DMS 273 (cell line): ENCODE measurements around the gene FAM177B.
"Not testable (repeated sequence)": the region's sequence is repeated elsewhere in the genome, so short reads cannot be mapped to it uniquely, and the experiment has no call there.

Experiments
- DNase-seq: peaks from one replicate; lab custom pipeline; 2025; ENCODE audit not compliant: unreplicated experiment; lab: John Stamatoyannopoulos, UW

Gene FAM177B

GRCh38 chr1:222739929-222740328, 2.9 kb downstream of the FAM177B start:
- DNase-seq, result no peak

DNA sequence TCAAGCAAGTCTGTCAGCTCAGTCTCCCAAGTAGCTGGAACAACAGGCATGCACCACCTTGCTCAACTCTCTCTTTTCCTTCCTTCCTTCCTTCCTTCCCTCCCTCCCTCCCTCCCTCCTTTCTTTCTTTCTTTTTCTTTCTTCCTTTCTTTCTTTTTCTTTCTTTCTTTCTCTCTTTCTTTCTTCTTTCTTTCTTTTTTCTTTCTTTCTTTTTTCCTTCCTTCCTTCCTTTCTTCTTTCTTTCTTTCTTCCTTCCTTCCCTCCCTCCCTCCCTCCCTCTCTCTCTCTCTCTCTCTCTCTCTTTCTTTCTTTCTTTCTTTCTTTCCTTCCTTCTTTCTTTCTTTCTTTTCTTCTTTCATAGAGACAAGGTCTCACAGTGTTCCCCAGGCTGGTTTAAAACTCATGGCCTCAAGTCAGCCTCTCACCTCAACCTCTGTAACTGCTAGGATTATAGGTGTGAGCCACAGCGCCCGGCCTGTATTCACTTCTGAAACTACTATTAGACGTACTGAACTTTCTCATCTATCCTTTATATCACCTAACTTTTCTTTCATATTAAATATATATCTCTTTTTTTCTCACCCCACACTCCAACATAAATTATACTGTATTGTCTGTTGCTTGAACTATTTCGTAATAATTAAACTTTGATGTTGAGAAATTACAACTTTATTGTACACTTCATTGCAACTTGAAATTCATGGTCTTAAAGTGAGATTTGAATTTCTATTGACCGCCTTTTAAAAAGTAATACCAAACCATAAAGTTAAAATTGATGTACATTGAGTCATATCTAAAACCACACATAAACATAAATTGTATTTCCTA, 4.8 kb downstream of the FAM177B start:
- not testable (repeated sequence) for DNase-seq

- peak; percentile 28 for DNase-seq
Observed at GRCh38 chr1:222749927-222750326, 12.9 kb downstream of the FAM177B start.

DNA sequence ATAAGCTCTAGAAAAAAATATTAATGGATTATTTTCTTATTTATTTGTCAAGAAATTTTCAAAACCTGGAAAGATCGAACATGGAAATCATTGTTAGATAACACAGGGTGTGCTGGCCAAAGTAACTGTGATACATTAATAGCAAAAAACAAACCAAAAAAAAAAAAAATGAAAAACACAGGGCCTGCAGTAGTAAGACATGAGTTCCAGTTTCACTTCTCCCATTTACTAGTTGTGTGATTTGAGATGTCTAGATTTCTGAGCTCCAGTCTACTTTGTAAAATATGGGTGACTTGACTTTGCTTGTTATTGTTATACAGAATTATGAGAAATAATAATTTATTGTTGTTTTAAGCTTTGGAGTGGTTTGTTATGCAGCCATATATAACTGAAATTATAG, 13.6 kb downstream of the FAM177B start:
- no peak for DNase-seq

- no peak for DNase-seq
Observed at GRCh38 chr1:222751255-222751654, 14.3 kb downstream of the FAM177B start.

DNA sequence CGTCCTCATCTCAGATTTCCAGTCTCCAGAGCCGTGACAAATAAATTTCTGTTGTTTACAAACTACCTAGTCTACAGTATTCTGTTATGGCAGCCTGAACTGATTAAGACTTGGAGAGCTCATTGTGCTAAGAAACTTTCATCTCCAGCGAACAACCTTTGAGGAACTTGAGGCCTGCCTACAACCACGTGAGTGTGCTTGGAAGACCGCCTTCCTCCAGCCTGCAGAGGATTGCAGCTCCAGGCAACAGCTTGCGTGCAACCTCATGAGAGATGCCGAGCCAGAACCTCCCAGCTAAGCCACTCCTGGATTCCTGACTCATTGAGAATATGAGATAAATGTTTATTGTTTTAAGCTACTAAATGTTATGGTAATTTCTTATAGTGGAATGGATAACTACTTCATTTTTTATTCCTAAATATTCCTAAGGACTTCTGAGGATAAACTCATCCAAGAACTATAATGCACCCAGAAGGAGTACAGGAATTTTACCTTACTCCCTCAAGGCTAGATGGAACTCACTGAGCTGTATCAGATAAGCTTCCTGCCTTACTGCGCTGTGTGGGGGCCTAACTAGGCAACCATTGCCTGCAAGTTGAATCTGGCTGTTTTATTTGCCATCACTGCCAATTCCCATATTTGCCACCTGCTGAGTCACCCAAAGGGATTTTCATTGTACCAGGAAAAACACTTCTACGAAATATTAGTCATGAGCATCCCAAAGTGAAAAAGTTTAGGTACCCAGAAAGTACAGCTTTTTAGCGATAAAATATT, 17.6 kb downstream of the FAM177B start:
- DNase-seq, result no peak

GRCh38 chr1:222757646-222758268, 20.8 kb downstream of the FAM177B start:
- no peak for DNase-seq

- DNase-seq, result no peak
Observed at GRCh38 chr1:222759451-222760035, 22.5 kb downstream of the FAM177B start.

DNA sequence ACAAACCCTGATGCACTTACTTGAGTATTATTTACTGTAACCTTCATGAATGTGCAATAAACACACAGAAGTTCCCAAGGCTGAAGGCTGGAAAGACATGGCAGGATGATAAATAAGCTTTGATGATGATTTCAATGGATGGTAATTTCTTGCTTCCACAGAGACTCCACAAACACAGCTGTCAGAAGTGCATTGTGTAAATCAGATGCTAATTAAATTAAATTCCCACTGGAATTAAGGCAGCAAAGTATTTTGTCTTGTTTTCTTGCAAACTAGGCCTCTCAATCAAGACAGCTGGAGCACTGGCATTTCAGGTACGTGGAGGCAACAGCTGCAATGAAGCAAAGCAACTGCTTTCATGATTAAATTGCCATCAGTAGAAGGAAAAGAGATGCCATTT, 24.1 kb downstream of the FAM177B start:
- no peak for DNase-seq

GRCh38 chr1:222762178-222762577, 25.2 kb downstream of the FAM177B start:
- DNase-seq, result not testable (repeated sequence)

GRCh38 chr1:222767152-222767571, 30.2 kb downstream of the FAM177B start:
- DNase-seq, result no peak

DNA sequence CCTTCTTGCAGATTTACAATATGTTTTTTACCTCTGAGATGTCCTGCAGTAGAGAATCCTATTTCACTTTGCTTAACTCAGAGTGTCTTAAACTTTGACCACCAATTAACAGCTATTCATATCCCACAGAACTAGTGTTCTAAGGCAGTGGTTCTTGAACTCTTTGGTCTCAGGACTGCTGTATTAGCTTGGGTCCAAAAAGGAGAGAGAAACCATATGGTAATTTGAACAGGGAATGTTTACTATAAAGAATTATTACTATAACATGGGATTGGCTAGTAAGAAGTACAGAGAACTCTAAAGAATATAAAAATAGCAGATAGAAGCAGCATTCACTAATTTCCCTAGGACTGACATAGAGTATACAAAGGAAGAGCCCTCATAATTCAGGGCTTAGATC, 31.6 kb downstream of the FAM177B start:
- DNase-seq, result no peak

DNA sequence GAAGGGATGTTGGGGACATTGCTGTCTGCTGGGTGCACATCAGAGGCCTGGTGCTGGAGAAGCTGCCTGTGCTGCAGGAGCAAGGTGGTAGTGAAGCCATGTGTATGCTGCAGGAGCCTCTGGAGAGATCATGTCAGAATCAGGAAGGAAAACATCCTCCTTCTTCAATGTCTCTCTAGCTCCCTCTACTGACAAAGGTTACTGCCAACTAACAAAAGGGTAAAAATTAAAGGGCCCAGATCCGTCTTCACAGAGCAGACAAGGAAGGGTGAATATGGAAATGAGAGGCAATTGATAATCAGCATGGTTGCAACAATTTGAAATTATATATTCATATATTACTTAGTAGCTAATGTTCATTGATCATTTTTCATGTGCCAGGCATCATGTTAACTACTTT, 32.2 kb downstream of the FAM177B start:
- DNase-seq, result peak; percentile 49

DNA sequence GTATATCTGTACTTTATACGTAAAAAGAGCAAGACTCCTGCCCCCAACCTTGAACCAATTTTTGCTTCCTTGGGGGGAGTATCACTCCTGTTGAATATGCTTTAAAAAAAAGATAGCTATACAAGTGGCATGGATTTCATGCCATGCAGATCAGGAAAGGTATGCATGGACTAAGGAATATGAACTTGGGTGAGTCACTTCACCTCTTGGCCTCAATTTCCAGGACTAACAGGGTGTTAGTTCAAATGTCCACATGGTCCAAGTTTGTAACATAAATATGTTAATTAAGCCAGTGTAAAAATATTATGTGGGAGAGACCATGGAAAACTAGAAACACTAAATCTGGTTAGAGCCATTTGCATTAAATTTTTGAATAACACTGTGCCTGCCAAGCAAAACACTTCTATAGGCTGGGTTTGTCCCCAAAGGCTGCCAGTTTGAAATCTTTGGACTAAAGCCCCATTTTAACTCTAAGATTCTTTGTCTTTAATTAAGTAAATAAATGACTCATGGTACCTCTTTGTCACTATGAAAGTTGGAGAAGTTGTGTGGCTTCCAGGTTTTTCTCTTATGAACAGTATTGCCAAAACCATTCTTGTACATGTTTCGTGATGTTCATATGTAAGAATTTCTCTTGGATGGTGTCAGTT, 33.1 kb downstream of the FAM177B start:
- no peak for DNase-seq

GRCh38 chr1:222772996-222773379, 36.0 kb downstream of the FAM177B start:
- DNase-seq, result peak; percentile 87

GRCh38 chr1:222777463-222777862, 40.5 kb downstream of the FAM177B start:
- DNase-seq, result no peak

DNA sequence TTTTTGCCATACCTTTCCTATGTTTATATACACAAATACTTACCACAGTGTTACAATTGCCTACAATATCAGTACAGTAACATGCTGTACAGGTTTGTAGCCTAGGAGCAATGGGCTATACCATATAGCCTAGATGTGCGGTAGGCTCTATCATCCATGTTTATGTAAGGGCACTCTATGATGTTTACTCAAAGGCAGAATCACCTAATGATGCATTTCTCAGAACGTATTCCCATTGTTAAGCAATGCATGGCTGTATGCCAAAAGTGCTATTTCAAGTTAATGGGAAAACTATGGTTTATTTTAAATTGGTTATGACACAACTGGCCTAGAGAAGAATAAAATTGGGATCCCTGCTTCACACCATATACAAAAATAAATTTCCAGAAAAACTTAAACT, 41.0 kb downstream of the FAM177B start:
- DNase-seq, result no peak

GRCh38 chr1:222781251-222781650, 44.2 kb downstream of the FAM177B start:
- no peak for DNase-seq

GRCh38 chr1:222783051-222783450, 46.0 kb downstream of the FAM177B start:
- no peak for DNase-seq

DNA sequence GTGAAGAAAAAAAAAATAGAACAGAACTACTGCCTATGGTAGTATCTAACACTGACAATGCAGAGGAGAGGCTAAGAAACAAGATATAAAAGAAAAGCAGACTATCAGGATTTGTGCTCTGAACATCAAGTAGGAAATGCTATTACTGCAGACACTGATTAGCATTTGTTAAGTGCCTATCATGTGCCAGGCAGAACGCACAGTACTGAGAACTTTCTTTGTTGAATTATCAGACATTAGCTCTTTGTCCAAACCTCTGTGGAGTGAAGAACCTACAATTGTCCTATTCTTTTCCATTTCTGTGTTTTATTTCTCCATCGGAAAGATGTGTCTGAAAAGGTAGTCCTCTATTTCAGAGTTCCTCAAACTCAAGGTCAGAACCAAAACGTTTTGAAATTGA, 47.4 kb downstream of the FAM177B start:
- DNase-seq, result no peak

DNA sequence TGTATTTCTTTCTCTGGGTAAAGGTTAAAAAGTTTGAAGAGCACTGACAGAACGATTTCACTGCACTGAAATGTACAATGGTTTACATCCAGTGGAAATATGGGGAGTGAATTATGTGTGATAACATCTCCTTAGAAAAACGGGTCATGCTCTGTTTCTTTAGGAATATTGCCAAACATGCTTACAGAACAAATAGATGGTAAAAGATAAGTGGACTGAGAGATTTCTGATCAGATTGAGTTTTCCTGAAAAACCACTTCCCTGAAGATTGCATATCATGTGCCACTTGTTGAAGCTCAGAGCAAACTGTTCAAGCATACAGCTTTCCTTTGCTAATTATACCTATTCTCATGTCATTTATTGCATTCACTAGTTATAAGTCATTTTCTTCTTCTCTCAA, 47.9 kb downstream of the FAM177B start:
- no peak for DNase-seq
